MM.1S (cell line): ENCODE measurements around the gene UTP4.

ENCODE experiments used
- EZH2 ChIP-seq: fragments of 300-600 bp; sonication (generic); optimal IDR thresholded peaks from 2 replicates; pipeline ENCODE3; 2017; ENCODE audit warnings: low read depth, mild to moderate bottlenecking, antibody characterized with exemption, low read length, mixed read lengths
- TF ChIP-seq, protein P1 (sequence below): fragments of 300-600 bp; sonication (generic); IDR thresholded peaks from 2 replicates; pipeline ENCODE4 v1.5.1; 2016; ENCODE audit warnings: antibody characterized with exemption, low read length, mixed read lengths

DNA sequence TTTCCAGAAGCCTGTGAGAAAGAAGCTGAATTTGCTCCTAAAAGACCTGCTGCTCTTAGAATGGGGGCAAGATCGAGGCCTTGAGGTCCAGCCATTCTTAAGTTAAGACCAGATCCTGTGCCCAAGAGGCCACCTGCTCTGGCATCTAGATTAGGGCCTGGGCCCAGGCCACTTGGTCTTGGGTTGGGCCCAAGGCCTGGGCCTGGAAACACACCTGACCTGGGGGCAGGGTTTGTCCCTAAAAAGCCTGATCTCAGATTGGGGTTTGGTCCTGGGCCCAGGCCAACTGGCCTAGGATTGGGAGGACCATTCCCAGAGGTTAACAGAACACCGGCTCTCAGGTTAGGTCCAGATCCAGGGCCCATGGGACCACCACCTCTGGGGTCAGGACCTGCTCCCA is 12.9 kb upstream of the UTP4 start:
- TF ChIP-seq, protein P1, sequence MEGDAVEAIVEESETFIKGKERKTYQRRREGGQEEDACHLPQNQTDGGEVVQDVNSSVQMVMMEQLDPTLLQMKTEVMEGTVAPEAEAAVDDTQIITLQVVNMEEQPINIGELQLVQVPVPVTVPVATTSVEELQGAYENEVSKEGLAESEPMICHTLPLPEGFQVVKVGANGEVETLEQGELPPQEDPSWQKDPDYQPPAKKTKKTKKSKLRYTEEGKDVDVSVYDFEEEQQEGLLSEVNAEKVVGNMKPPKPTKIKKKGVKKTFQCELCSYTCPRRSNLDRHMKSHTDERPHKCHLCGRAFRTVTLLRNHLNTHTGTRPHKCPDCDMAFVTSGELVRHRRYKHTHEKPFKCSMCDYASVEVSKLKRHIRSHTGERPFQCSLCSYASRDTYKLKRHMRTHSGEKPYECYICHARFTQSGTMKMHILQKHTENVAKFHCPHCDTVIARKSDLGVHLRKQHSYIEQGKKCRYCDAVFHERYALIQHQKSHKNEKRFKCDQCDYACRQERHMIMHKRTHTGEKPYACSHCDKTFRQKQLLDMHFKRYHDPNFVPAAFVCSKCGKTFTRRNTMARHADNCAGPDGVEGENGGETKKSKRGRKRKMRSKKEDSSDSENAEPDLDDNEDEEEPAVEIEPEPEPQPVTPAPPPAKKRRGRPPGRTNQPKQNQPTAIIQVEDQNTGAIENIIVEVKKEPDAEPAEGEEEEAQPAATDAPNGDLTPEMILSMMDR: no peak
- TF ChIP-seq EZH2: no peak
